HFFc6 (cell line): ENCODE data around the gene KCND2. TPM values are rescaled to one million over a fixed set of nuclear protein-coding genes. Genes with fewer than 3 reads are reported as not detected.

Source experiments
- DNase-seq: peaks from one replicate; pipeline ENCODE4 v3.0.0-alpha.2; 2018
- H3K27ac Mint-ChIP-seq: 2 replicates; pipeline ENCODE4 v1.8.0; 2020; ENCODE audit warnings: mild to moderate bottlenecking, mixed read lengths
- H3K27me3 Mint-ChIP-seq: 2 replicates; pipeline ENCODE4 v1.8.0; 2021; ENCODE audit warnings: mild to moderate bottlenecking, moderate library complexity, mixed read lengths; ENCODE audit not compliant: insufficient read depth
- H3K36me3 Mint-ChIP-seq: 2 replicates; pipeline ENCODE4 v1.8.0; 2021; ENCODE audit warnings: low read depth, mixed read lengths
- H3K4me1 Mint-ChIP-seq: 2 replicates; pipeline ENCODE4 v1.8.0; 2020; ENCODE audit warnings: low read depth, mixed read lengths
- H3K4me3 Mint-ChIP-seq: 2 replicates; pipeline ENCODE4 v1.8.0; 2020; ENCODE audit warnings: mild to moderate bottlenecking, moderate library complexity, mixed read lengths
- H3K9me3 Mint-ChIP-seq: 2 replicates; pipeline ENCODE4 v1.8.0; 2020; ENCODE audit warnings: mild to moderate bottlenecking, mixed read lengths
- total RNA-seq, 6 experiments: library from RNA; stranded (reverse); fragmentation: NEBNext Ultra II Directional; extraction: Animal tissue kit (Norgen Biotek cat#: 25700); gene quantifications; 2 replicates in 1 of 6; 3 replicates in 5 of 6; pipeline ENCODE4 v1.2.3, GENCODE V29; 2021
- TF ChIP-seq, protein P1 (sequence below): fragments of 200-600 bp; sonication (generic); IDR thresholded peaks from 2 replicates; pipeline ENCODE4 v1.5.0; 2021; ENCODE audit warnings: antibody characterized with exemption, mild to moderate bottlenecking

The KCND2 gene
- total RNA-seq, 6 experiments from 2014 or later, result not detected

DNA sequence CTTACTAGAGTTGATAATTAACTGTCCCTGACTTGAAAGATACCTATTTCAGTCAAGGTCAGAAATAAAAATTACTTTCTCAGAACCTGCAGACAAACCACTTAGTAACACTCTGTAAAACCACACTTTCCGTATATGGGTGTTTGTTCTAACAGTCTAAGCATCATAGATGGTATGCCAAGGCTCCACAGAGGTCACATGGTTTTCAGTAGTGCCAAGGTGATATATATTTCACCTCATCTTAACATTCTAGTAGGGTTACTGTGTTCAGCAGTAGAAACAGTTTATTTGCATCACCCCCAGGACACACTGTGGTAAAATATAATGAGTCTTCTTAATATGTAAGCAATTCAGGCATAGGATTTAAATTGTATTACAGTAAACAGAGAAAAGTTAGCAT lies 61.5 kb downstream of the KCND2 start:
- no peaks in the 10 kb centered on the region for H3K27me3 Mint-ChIP-seq
- no peaks in the 10 kb centered on the region for H3K36me3 Mint-ChIP-seq
- no peak overlapping the region for H3K27ac Mint-ChIP-seq
- H3K9me3 Mint-ChIP-seq, result peaks cover 13% of the 10 kb centered on the region; the same call in 1 of the 2 replicates
- H3K4me1 Mint-ChIP-seq, result no peaks in the 10 kb centered on the region
- no peak overlapping the region for H3K4me3 Mint-ChIP-seq
- TF ChIP-seq, protein P1, sequence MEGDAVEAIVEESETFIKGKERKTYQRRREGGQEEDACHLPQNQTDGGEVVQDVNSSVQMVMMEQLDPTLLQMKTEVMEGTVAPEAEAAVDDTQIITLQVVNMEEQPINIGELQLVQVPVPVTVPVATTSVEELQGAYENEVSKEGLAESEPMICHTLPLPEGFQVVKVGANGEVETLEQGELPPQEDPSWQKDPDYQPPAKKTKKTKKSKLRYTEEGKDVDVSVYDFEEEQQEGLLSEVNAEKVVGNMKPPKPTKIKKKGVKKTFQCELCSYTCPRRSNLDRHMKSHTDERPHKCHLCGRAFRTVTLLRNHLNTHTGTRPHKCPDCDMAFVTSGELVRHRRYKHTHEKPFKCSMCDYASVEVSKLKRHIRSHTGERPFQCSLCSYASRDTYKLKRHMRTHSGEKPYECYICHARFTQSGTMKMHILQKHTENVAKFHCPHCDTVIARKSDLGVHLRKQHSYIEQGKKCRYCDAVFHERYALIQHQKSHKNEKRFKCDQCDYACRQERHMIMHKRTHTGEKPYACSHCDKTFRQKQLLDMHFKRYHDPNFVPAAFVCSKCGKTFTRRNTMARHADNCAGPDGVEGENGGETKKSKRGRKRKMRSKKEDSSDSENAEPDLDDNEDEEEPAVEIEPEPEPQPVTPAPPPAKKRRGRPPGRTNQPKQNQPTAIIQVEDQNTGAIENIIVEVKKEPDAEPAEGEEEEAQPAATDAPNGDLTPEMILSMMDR, result no peak
- no peak for DNase-seq

DNA sequence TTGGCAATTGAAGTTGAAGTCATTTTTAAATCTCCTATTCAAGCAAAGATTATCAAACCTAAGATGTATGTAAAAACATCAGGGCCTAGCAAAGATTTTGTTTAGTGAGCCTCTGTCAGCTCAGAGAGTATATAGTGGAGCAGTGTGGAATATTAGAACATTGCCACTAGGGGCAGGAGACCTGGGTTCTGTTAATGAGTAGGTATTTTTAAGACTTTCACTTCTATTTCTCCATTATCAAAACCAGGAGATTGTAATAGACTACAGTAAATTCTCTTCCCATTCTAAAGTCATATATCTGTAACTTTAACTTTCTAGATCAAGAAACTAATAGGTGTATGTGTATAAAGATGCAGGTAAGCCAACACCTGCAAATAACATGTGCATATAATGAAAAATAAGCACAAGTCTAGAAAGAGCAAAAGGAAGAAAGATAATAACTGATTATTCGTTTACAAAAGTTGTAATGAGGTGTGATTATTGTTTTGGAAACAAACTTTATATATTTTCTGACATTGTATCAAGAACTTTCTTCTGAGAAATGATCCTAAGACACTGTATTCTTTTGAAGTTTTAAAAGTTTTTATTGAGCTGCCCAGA lies 64.4 kb downstream of the KCND2 start:
- H3K27ac Mint-ChIP-seq, result no peak overlapping the region
- no peaks in the 10 kb centered on the region for H3K4me1 Mint-ChIP-seq
- no peak overlapping the region for H3K4me3 Mint-ChIP-seq
- no peaks in the 10 kb centered on the region for H3K36me3 Mint-ChIP-seq
- H3K27me3 Mint-ChIP-seq, result no peaks in the 10 kb centered on the region
- DNase-seq, result no peak
- TF ChIP-seq, protein P1, result peak; percentile 58
- peaks cover 9% of the 10 kb centered on the region; the same call in 1 of the 2 replicates for H3K9me3 Mint-ChIP-seq

DNA sequence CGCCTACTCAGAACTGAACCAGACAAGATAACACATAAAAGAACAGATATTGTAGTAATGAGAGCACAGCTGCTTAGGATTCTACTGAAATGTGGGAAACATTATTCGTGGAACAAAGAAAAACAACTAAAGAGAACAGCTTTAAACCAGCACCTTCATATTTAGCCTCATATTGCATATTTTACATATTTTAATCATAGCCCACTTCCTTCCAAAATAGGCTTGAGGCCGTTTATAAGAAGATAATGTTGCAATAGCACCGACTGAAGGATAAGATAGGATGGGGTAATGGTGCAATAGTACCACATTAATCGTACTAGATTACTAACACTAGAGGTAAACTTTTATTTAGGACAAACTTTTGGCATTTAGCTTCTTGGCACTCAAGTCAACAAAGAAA lies 71.3 kb downstream of the KCND2 start:
- H3K4me3 Mint-ChIP-seq, result no peak overlapping the region
- H3K36me3 Mint-ChIP-seq, result no peaks in the 10 kb centered on the region
- H3K27ac Mint-ChIP-seq, result no peak overlapping the region
- no peaks in the 10 kb centered on the region for H3K4me1 Mint-ChIP-seq
- H3K9me3 Mint-ChIP-seq, result peaks cover 14% of the 10 kb centered on the region
- no peak for DNase-seq
- H3K27me3 Mint-ChIP-seq, result no peaks in the 10 kb centered on the region
- TF ChIP-seq, protein P1, result no peak

DNA sequence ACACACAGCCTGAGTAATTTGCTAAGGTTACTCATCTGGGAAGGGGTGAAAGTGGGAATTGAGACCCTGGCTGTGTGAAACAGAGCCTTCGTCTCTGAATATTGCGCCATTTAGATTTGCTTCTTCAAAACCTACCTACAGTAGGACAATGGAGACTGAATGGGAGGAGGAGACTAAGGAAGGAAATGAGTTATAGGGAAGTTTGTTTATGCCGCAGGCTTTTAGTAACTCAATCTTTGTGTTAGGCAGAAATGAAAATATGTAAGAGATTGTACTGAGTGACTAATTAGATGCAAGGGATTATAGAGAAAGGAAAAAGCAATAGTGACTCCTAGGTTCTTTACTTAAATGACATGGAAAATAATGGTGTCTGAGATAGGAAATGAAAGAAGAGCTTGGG lies 80.2 kb downstream of the KCND2 start:
- no peaks in the 10 kb centered on the region for H3K27me3 Mint-ChIP-seq
- TF ChIP-seq, protein P1, result no peak
- no peak overlapping the region for H3K4me3 Mint-ChIP-seq
- H3K27ac Mint-ChIP-seq, result no peak overlapping the region
- DNase-seq, result no peak
- H3K36me3 Mint-ChIP-seq, result no peaks in the 10 kb centered on the region
- no peaks in the 10 kb centered on the region for H3K4me1 Mint-ChIP-seq
- H3K9me3 Mint-ChIP-seq, result peaks cover 11% of the 10 kb centered on the region

DNA sequence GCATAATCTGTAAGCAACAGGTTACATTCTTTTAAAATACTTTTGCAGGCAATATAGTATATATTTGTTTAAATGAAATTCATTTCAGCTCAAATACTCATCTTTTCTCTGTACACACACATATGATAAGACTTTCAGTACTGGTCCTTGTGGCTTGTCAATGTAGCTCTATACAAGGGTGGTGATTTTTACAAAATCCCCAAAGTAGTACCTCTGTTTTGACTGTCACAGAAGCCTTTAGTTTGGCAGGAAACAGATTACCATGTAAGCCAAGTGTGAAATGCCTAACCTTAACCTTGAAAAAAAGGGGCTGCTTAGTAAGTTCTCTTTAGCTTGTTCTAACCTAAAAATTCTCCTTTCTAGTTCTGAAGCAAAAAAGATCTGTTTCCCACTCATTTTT lies 87.9 kb downstream of the KCND2 start:
- H3K9me3 Mint-ChIP-seq, result peaks cover 37% of the 10 kb centered on the region
- TF ChIP-seq, protein P1, result no peak
- H3K36me3 Mint-ChIP-seq, result no peaks in the 10 kb centered on the region
- H3K4me1 Mint-ChIP-seq, result no peaks in the 10 kb centered on the region
- H3K4me3 Mint-ChIP-seq, result no peak overlapping the region
- no peak for DNase-seq
- H3K27ac Mint-ChIP-seq, result no peak overlapping the region
- no peaks in the 10 kb centered on the region for H3K27me3 Mint-ChIP-seq
